SK-N-SH treated with all-trans-retinoic acid at 6 μM for 48 hours (cell line): ENCODE results near the gene CD3E.

Source experiments
- ATAC-seq: fragments of 200-7000 bp; cut with Tn5 transposase; 3 replicates; pipeline ENCODE4 v1.9.1; 2020; ENCODE audit warnings: mild to moderate bottlenecking, moderate library complexity
- ARNTL ChIP-seq: fragments of 450-650 bp; formaldehyde crosslinking; IDR thresholded peaks from 2 replicates; pipeline ENCODE4 v1.5.0; 2020; ENCODE audit warnings: low read depth, mild to moderate bottlenecking, moderate library complexity, borderline replicate concordance
- BACH2 ChIP-seq: fragments of 250-450 bp; sonication (Bioruptor Pico); IDR thresholded peaks from 2 replicates; pipeline ENCODE4 v1.9.0; 2021; ENCODE audit warnings: mild to moderate bottlenecking, borderline replicate concordance
- CSDC2 ChIP-seq: fragments of 250-450 bp; sonication (Bioruptor Pico); IDR thresholded peaks from 2 replicates; pipeline ENCODE4 v1.5.0; 2020; ENCODE audit warnings: mild to moderate bottlenecking, moderate library complexity
- ESRRG ChIP-seq: fragments of 250-450 bp; sonication (Bioruptor Pico); IDR thresholded peaks from 2 replicates; pipeline ENCODE4 v1.6.1; 2021; ENCODE audit warnings: mild to moderate bottlenecking
- GLIS3 ChIP-seq: fragments of 250-450 bp; sonication (Bioruptor Pico); IDR thresholded peaks from 2 replicates; pipeline ENCODE4 v1.5.0; 2020; ENCODE audit warnings: mild to moderate bottlenecking, moderate library complexity
- ISL1 ChIP-seq: fragments of 250-450 bp; sonication (Bioruptor Pico); IDR thresholded peaks from 2 replicates; pipeline ENCODE4 v2.1.2; 2022; ENCODE audit warnings: mild to moderate bottlenecking, moderate library complexity
- OSR1 ChIP-seq: fragments of 250-450 bp; sonication (Bioruptor Pico); IDR thresholded peaks from 2 replicates; pipeline ENCODE4 v1.8.0; 2022; ENCODE audit warnings: moderate library complexity, mild to moderate bottlenecking, inconsistent platforms
- PPARA ChIP-seq: fragments of 250-450 bp; sonication (Bioruptor Pico); IDR thresholded peaks from 2 replicates; pipeline ENCODE4 v1.5.0; 2020; ENCODE audit warnings: mild to moderate bottlenecking, borderline replicate concordance
- RARB ChIP-seq: fragments of 250-450 bp; sonication (Bioruptor Pico); IDR thresholded peaks from 2 replicates; pipeline ENCODE4 v1.8.0; 2021; ENCODE audit warnings: mild to moderate bottlenecking, moderate library complexity
- SNAI2 ChIP-seq: fragments of 250-450 bp; sonication (Bioruptor Pico); IDR thresholded peaks from 2 replicates; pipeline ENCODE4 v1.5.0; 2020; ENCODE audit warnings: mild to moderate bottlenecking, moderate library complexity
- TCF4 ChIP-seq: fragments of 250-450 bp; sonication (Bioruptor Pico); IDR thresholded peaks from 2 replicates; pipeline ENCODE4 v1.8.0; 2021; ENCODE audit warnings: mild to moderate bottlenecking, moderate library complexity, borderline replicate concordance
- TOX ChIP-seq: fragments of 250-450 bp; sonication (Bioruptor Pico); IDR thresholded peaks from 2 replicates; pipeline ENCODE4 v1.8.0; 2021; ENCODE audit warnings: mild to moderate bottlenecking, moderate library complexity, borderline replicate concordance
- ZFP3 ChIP-seq: fragments of 250-450 bp; sonication (Bioruptor Pico); IDR thresholded peaks from 2 replicates; pipeline ENCODE4 v1.5.0; 2020; ENCODE audit warnings: mild to moderate bottlenecking, moderate library complexity
- ZFP30 ChIP-seq: fragments of 450-650 bp; formaldehyde crosslinking; IDR thresholded peaks from 2 replicates; pipeline ENCODE4 v1.5.0; 2022; ENCODE audit warnings: mild to moderate bottlenecking, moderate library complexity
- ZNF565 ChIP-seq: fragments of 450-650 bp; formaldehyde crosslinking; conservative IDR thresholded peaks from 2 replicates; pipeline ENCODE4 v1.5.0; 2020; ENCODE audit warnings: low read depth, mild to moderate bottlenecking, moderate library complexity
- ZNF70 ChIP-seq: fragments of 450-650 bp; formaldehyde crosslinking; IDR thresholded peaks from 2 replicates; pipeline ENCODE4 v1.5.0; 2020; ENCODE audit warnings: mild to moderate bottlenecking, moderate library complexity
- ZNF8 ChIP-seq: fragments of 450-650 bp; formaldehyde crosslinking; IDR thresholded peaks from 2 replicates; pipeline ENCODE4 v1.5.0; 2020; ENCODE audit warnings: mild to moderate bottlenecking, moderate library complexity
- TF ChIP-seq, protein P1 (sequence below): fragments of 250-450 bp; sonication (Bioruptor Pico); IDR thresholded peaks from 2 replicates; pipeline ENCODE4 v1.5.1; 2021; ENCODE audit warnings: mild to moderate bottlenecking, moderate library complexity
- TF ChIP-seq, protein P2 (sequence below): fragments of 250-450 bp; sonication (Bioruptor Pico); IDR thresholded peaks from 2 replicates; pipeline ENCODE4 v1.5.0; 2020; ENCODE audit warnings: mild to moderate bottlenecking, moderate library complexity
- TF ChIP-seq, protein P3 (sequence below): fragments of 250-450 bp; sonication (Bioruptor Pico); IDR thresholded peaks from 2 replicates; pipeline ENCODE4 v1.8.0; 2021; ENCODE audit warnings: low read depth, mild to moderate bottlenecking, moderate library complexity, borderline replicate concordance
- TF ChIP-seq, protein P4 (sequence below): fragments of 250-450 bp; sonication (Bioruptor Pico); IDR thresholded peaks from 2 replicates; pipeline ENCODE4 v1.5.1; 2020; ENCODE audit warnings: low read depth, mild to moderate bottlenecking, moderate library complexity

Gene CD3E

DNA sequence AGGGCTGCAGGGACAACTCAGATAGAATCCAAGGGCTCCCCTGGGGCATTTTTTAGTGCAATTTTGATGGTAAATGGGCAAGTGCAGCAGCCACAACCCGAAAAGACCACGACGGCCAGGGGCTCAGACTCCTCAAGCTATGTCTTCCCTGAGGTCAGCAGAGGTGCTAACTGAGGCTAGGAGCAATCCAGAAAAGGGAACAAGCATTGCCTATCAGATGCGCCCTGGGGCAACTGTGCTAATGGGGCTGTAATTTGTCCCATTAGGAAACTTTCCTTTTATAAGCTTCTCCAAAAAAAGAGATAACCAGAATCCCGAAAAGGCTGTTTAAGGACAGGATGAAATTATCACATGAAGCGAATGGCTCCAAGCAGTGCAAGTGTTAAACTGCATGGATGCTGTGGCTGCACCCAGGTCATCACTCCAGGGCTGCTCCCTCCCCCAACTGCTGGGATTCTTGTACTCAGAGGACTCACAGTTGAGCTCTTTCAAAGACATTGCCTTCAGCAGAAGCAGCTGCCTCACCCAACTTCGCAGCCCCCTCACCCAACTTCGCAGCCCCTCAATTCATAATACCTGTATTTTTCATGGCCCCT lies 2.8 kb upstream of the CD3E start:
- ATAC-seq, result no peak
- TF ChIP-seq ZFP3 (CRISPR knock-in tag) (no peak), GLIS3 (no peak), BACH2 (CRISPR knock-in tag) (no peak), CSDC2 (CRISPR knock-in tag) (no peak), OSR1 (CRISPR knock-in tag) (no peak), PPARA (CRISPR knock-in tag) (no peak), ESRRG (CRISPR knock-in tag) (no peak), ISL1 (CRISPR knock-in tag) (no peak), ZFP30 (CRISPR knock-in tag) (no peak), RARB (CRISPR knock-in tag) (no peak), TCF4 (CRISPR knock-in tag) (no peak), ZNF8 (no peak)
- TF ChIP-seq, protein P1, sequence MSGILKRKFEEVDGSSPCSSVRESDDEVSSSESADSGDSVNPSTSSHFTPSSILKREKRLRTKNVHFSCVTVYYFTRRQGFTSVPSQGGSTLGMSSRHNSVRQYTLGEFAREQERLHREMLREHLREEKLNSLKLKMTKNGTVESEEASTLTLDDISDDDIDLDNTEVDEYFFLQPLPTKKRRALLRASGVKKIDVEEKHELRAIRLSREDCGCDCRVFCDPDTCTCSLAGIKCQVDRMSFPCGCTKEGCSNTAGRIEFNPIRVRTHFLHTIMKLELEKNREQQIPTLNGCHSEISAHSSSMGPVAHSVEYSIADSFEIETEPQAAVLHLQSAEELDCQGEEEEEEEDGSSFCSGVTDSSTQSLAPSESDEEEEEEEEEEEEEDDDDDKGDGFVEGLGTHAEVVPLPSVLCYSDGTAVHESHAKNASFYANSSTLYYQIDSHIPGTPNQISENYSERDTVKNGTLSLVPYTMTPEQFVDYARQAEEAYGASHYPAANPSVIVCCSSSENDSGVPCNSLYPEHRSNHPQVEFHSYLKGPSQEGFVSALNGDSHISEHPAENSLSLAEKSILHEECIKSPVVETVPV (CRISPR knock-in tag), result no peak
- TF ChIP-seq, protein P2, sequence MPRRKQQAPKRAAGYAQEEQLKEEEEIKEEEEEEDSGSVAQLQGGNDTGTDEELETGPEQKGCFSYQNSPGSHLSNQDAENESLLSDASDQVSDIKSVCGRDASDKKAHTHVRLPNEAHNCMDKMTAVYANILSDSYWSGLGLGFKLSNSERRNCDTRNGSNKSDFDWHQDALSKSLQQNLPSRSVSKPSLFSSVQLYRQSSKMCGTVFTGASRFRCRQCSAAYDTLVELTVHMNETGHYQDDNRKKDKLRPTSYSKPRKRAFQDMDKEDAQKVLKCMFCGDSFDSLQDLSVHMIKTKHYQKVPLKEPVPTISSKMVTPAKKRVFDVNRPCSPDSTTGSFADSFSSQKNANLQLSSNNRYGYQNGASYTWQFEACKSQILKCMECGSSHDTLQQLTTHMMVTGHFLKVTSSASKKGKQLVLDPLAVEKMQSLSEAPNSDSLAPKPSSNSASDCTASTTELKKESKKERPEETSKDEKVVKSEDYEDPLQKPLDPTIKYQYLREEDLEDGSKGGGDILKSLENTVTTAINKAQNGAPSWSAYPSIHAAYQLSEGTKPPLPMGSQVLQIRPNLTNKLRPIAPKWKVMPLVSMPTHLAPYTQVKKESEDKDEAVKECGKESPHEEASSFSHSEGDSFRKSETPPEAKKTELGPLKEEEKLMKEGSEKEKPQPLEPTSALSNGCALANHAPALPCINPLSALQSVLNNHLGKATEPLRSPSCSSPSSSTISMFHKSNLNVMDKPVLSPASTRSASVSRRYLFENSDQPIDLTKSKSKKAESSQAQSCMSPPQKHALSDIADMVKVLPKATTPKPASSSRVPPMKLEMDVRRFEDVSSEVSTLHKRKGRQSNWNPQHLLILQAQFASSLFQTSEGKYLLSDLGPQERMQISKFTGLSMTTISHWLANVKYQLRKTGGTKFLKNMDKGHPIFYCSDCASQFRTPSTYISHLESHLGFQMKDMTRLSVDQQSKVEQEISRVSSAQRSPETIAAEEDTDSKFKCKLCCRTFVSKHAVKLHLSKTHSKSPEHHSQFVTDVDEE (CRISPR knock-in tag), result no peak
- TF ChIP-seq, protein P3, sequence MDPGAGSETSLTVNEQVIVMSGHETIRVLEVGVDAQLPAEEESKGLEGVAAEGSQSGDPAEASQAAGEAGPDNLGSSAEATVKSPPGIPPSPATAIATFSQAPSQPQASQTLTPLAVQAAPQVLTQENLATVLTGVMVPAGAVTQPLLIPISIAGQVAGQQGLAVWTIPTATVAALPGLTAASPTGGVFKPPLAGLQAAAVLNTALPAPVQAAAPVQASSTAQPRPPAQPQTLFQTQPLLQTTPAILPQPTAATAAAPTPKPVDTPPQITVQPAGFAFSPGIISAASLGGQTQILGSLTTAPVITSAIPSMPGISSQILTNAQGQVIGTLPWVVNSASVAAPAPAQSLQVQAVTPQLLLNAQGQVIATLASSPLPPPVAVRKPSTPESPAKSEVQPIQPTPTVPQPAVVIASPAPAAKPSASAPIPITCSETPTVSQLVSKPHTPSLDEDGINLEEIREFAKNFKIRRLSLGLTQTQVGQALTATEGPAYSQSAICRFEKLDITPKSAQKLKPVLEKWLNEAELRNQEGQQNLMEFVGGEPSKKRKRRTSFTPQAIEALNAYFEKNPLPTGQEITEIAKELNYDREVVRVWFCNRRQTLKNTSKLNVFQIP (CRISPR knock-in tag), result no peak

DNA sequence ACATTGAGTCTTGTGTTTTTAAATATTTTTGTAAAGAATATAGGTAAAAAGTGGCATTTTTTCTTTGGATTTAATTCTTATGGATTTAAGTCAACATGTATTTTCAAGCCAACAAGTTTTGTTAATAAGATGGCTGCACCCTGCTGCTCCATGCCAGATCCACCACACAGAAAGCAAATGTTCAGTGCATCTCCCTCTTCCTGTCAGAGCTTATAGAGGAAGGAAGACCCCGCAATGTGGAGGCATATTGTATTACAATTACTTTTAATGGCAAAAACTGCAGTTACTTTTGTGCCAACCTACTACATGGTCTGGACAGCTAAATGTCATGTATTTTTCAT lies 333 bp upstream of the CD3E start:
- no peak for ATAC-seq
- no peak for TF ChIP-seq TCF4 (CRISPR knock-in tag)
- TF ChIP-seq ZFP30 (CRISPR knock-in tag), result no peak
- no peak for TF ChIP-seq RARB (CRISPR knock-in tag)
- TF ChIP-seq ZNF565 (CRISPR knock-in tag), result no peak
- TF ChIP-seq, protein P4, sequence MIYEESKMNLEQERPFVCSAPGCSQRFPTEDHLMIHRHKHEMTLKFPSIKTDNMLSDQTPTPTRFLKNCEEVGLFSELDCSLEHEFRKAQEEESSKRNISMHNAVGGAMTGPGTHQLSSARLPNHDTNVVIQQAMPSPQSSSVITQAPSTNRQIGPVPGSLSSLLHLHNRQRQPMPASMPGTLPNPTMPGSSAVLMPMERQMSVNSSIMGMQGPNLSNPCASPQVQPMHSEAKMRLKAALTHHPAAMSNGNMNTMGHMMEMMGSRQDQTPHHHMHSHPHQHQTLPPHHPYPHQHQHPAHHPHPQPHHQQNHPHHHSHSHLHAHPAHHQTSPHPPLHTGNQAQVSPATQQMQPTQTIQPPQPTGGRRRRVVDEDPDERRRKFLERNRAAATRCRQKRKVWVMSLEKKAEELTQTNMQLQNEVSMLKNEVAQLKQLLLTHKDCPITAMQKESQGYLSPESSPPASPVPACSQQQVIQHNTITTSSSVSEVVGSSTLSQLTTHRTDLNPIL (CRISPR knock-in tag), result no peak
- no peak for TF ChIP-seq ESRRG (CRISPR knock-in tag)
- no peak for TF ChIP-seq OSR1 (CRISPR knock-in tag)
- no peak for TF ChIP-seq ZFP3 (CRISPR knock-in tag)
- TF ChIP-seq, protein P1 (CRISPR knock-in tag), result no peak

DNA sequence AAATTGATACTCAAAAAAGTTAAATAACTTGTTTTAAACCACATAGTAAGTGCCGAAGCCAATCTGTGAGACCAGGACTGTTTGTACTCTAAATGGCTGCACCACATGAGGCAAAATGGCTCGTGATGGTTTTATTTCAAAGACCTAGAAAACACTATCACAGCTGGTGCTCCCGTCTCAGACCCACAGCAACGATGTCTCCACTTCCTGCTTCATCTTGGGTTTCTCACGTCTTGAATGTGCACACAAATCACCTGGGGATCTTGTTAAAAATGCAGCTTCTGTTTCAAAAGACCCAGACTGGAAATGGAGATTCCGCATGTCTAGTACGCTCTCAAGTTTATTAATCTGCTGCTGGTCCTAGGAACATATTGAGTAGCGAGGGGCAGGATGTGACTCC lies 1.2 kb downstream of the CD3E start:
- no peak for ATAC-seq
- TF ChIP-seq GLIS3 (no peak), ZNF70 (CRISPR knock-in tag) (no peak), TCF4 (CRISPR knock-in tag) (no peak), ARNTL (no peak), BACH2 (CRISPR knock-in tag) (no peak), ZFP30 (CRISPR knock-in tag) (no peak), ZNF8 (no peak), SNAI2 (no peak), CSDC2 (CRISPR knock-in tag) (no peak), TOX (CRISPR knock-in tag) (no peak), RARB (CRISPR knock-in tag) (no peak), PPARA (CRISPR knock-in tag) (no peak)
- TF ChIP-seq, protein P2 (CRISPR knock-in tag), result no peak
- TF ChIP-seq, protein P4 (CRISPR knock-in tag), result no peak
- TF ChIP-seq, protein P1 (CRISPR knock-in tag), result no peak
